Measurements from ENCODE around the gene PRR13. TPM values are rescaled to one million over a fixed set of nuclear protein-coding genes. Genes with fewer than 3 reads are reported as not detected.

Gene PRR13
- total RNA-seq, 1 experiment from 2014 or later = 216 TPM

DNA sequence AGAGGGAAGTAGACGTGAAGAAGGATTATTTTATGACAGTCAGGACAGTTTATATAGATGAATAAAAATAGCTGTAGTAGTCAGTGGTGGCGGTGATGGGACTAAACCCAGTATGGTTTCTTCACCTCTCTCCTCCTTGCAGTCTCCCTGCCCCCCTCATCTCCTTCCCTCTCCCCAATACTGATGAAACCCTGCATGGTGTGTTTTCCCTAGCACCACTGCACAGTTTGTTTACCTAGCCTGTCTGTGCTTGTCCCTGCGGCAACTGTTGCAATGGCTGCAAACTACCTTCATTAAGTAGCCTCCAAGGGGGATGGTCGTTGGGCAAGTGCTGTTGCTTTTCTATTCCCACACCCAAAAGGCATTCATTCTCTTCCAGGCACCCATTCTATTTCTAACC is 25.1 kb downstream of the PRR13 start:
- H4K20me1 ChIP-seq (ENCODE audit: insufficient read depth) = peaks cover 40% of the 10 kb centered on the region; the same call in 1 of the 2 replicates
- TF ChIP-seq EZH2phosphoT487 (IDR thresholded peaks at IDR 0.05; ENCODE audit: borderline replicate concordance) (no peak), EGR1 (IDR thresholded peaks at IDR 0.05; ENCODE audit: low read depth) (no peak), ZFX (IDR thresholded peaks at IDR 0.05) (no peak), RAD21 (IDR thresholded peaks at IDR 0.05; ENCODE audit: low read depth) (no peak), EZH2 (IDR thresholded peaks at IDR 0.05) (no peak), YY1 (IDR thresholded peaks at IDR 0.05; ENCODE audit: extremely low read depth, insufficient replicate concordance, low read depth, low read length) (no peak), ELF1 (IDR thresholded peaks at IDR 0.05; ENCODE audit: borderline replicate concordance, low read depth) (no peak), TCF7L2 (IDR thresholded peaks at IDR 0.05; ENCODE audit: borderline replicate concordance, extremely low read depth, insufficient read depth, insufficient read length) (no peak), SRF (IDR thresholded peaks at IDR 0.05; ENCODE audit: low read depth) (no peak), CEBPB (IDR thresholded peaks at IDR 0.05; ENCODE audit: low read depth) (no peak), CBX3 (IDR thresholded peaks at IDR 0.05; ENCODE audit: low read depth) (no peak)
- TF ChIP-seq, protein P1, sequence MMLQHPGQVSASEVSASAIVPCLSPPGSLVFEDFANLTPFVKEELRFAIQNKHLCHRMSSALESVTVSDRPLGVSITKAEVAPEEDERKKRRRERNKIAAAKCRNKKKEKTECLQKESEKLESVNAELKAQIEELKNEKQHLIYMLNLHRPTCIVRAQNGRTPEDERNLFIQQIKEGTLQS (IDR thresholded peaks at IDR 0.05) = no peak
- TF ChIP-seq, protein P2, sequence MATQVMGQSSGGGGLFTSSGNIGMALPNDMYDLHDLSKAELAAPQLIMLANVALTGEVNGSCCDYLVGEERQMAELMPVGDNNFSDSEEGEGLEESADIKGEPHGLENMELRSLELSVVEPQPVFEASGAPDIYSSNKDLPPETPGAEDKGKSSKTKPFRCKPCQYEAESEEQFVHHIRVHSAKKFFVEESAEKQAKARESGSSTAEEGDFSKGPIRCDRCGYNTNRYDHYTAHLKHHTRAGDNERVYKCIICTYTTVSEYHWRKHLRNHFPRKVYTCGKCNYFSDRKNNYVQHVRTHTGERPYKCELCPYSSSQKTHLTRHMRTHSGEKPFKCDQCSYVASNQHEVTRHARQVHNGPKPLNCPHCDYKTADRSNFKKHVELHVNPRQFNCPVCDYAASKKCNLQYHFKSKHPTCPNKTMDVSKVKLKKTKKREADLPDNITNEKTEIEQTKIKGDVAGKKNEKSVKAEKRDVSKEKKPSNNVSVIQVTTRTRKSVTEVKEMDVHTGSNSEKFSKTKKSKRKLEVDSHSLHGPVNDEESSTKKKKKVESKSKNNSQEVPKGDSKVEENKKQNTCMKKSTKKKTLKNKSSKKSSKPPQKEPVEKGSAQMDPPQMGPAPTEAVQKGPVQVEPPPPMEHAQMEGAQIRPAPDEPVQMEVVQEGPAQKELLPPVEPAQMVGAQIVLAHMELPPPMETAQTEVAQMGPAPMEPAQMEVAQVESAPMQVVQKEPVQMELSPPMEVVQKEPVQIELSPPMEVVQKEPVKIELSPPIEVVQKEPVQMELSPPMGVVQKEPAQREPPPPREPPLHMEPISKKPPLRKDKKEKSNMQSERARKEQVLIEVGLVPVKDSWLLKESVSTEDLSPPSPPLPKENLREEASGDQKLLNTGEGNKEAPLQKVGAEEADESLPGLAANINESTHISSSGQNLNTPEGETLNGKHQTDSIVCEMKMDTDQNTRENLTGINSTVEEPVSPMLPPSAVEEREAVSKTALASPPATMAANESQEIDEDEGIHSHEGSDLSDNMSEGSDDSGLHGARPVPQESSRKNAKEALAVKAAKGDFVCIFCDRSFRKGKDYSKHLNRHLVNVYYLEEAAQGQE (IDR thresholded peaks at IDR 0.05; ENCODE audit: low read depth) = no peak
- TF ChIP-seq, protein P3, sequence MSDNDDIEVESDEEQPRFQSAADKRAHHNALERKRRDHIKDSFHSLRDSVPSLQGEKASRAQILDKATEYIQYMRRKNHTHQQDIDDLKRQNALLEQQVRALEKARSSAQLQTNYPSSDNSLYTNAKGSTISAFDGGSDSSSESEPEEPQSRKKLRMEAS (IDR thresholded peaks at IDR 0.05) = no peak
- no peak for DNase-seq (ENCODE audit: low read depth, low spot score)
- RAD21 ChIA-PET (ENCODE audit: low non-redundant PET in 1 of 2, low total read pairs in 2 of 2, uncharacterized antibody in 2 of 2, unreplicated experiment in 2 of 2) = no interaction called here
- peaks cover 94 to 96% of the 10 kb centered on the region in 2 experiments for H3K36me3 ChIP-seq (ENCODE audit: control insufficient read depth in 1 of 2, insufficient read depth in 2 of 2, low read length in 2 of 2)
- no peaks in the 10 kb centered on the region for H3K4me1 ChIP-seq (ENCODE audit: control insufficient read depth in 1 of 2, insufficient read depth in 2 of 2, low read length in 2 of 2)
- H3K4me2 ChIP-seq (ENCODE audit: low read length) = no peak overlapping the region
- no peaks in the 10 kb centered on the region for H3K9me3 ChIP-seq (ENCODE audit: control insufficient read depth in 1 of 2, insufficient read depth in 1 of 2, low read depth in 1 of 2, low read length in 2 of 2)
- no peak for ATAC-seq
- BruUV-seq (replicated peaks) = no TSS peak
- POLR2A ChIA-PET = no interaction called here
- no peak overlapping the region for H3K4me3 ChIP-seq (replicated peaks in 1 of 2; ENCODE audit: low read depth in 1 of 2, low read length in 2 of 2)
- no peak overlapping the region for H2AFZ ChIP-seq (ENCODE audit: low read depth, low read length, poor library complexity, severe bottlenecking)
- H3K9me2 ChIP-seq (ENCODE audit: insufficient read depth) = no peaks in the 10 kb centered on the region
- CTCF ChIA-PET = no interaction called here
- H3K27me3 ChIP-seq (ENCODE audit: insufficient read depth, low read length) = no peaks in the 10 kb centered on the region
- H3K9ac ChIP-seq (ENCODE audit: low read length) = no peak overlapping the region
- intact Hi-C loops (cut with micrococcal nuclease) = no loop called here
- no peak overlapping the region for H3K27ac ChIP-seq (ENCODE audit: low read depth, low read length)
- peaks cover 99% of the 10 kb centered on the region for H3K79me2 ChIP-seq (ENCODE audit: insufficient read depth, low read length)

Measured in HCT116 (cell line).